DOHH2 (cell line): ENCODE data around the gene ARHGAP22.

Experiments
- H3F3A ChIP-seq: fragments of 200-600 bp; sonication (generic), shearing (Covaris generic); 2 replicates; pipeline ENCODE4 v1.6.0; 2016; ENCODE audit warnings: antibody characterized with exemption, mild to moderate bottlenecking; ENCODE audit not compliant: control insufficient read depth, insufficient read depth
- H3K27ac ChIP-seq: fragments of 200-600 bp; sonication (generic); 2 replicates; pipeline ENCODE4 v1.5.1; 2014; ENCODE audit warnings: low read depth, mild to moderate bottlenecking, low read length, moderate library complexity
- H3K27me3 ChIP-seq: fragments of 200-600 bp; sonication (generic); 2 replicates; pipeline ENCODE4 v1.6.1; 2014; ENCODE audit warnings: mild to moderate bottlenecking, low read length, mixed read lengths; ENCODE audit not compliant: control insufficient read depth
- H3K36me3 ChIP-seq: fragments of 200-600 bp; sonication (generic); 2 replicates; pipeline ENCODE4 v1.6.1; 2014; ENCODE audit warnings: mild to moderate bottlenecking, low read length, moderate library complexity, mixed read lengths; ENCODE audit not compliant: control insufficient read depth
- H3K4me1 ChIP-seq: fragments of 200-600 bp; sonication (generic); 2 replicates; pipeline ENCODE4 v1.6.1; 2014; ENCODE audit warnings: mild to moderate bottlenecking, low read length, mixed read lengths; ENCODE audit not compliant: control insufficient read depth
- H3K4me2 ChIP-seq: fragments of 200-600 bp; sonication (generic); 2 replicates; pipeline ENCODE4 v1.6.0; 2014; ENCODE audit warnings: mild to moderate bottlenecking, low read length, moderate library complexity
- H3K4me3 ChIP-seq: fragments of 200-600 bp; sonication (generic); 2 replicates; pipeline ENCODE4 v1.5.1; 2014; ENCODE audit warnings: mild to moderate bottlenecking, low read length, mixed read lengths
- H3K79me2 ChIP-seq: fragments of 200-600 bp; sonication (generic); 2 replicates; pipeline ENCODE4 v1.6.1; 2014; ENCODE audit warnings: mild to moderate bottlenecking, low read length, mixed read lengths; ENCODE audit not compliant: control insufficient read depth
- H3K9me2 ChIP-seq: fragments of 200-600 bp; sonication (generic); replicated peaks from 2 replicates; pipeline ENCODE4 v1.6.1; 2014; ENCODE audit warnings: mild to moderate bottlenecking, low read length, mixed read lengths; ENCODE audit not compliant: control insufficient read depth
- H3K9me3 ChIP-seq: fragments of 200-600 bp; sonication (generic); 2 replicates; pipeline ENCODE4 v1.6.1; 2014; ENCODE audit warnings: antibody characterized with exemption, low read length, mixed read lengths; ENCODE audit not compliant: control insufficient read depth, insufficient read depth
- H4K20me1 ChIP-seq: fragments of 200-600 bp; sonication (generic); 2 replicates; pipeline ENCODE4 v1.6.0; 2014; ENCODE audit warnings: low read depth, mild to moderate bottlenecking, antibody characterized with exemption, low read length, moderate library complexity; ENCODE audit not compliant: control insufficient read depth, insufficient read depth
- CTCF ChIP-seq: fragments of 200-600 bp; sonication (generic); IDR thresholded peaks from one replicate; pipeline ENCODE4 v1.5.1; 2014; ENCODE audit warnings: antibody characterized with exemption, mild to moderate bottlenecking, low read depth, low read length; ENCODE audit not compliant: poor library complexity, severe bottlenecking
- EZH2phosphoT487 ChIP-seq: fragments of 200-600 bp; sonication (generic); IDR thresholded peaks from 2 replicates; pipeline ENCODE4 v1.6.1; 2017; ENCODE audit warnings: borderline replicate concordance, mild to moderate bottlenecking, antibody characterized with exemption, low read length, moderate library complexity, mixed read lengths

ARHGAP22 gene

GRCh38 chr10:48640326-48640725 is 35.5 kb upstream of the ARHGAP22 start:
- Histone ChIP-seq H3K4me2 (no peak overlapping the region), H3K27me3 (peaks cover 21% of the 10 kb centered on the region), H3K79me2 (no peaks in the 10 kb centered on the region), H3K27ac (no peak overlapping the region), H3K9me3 (no peaks in the 10 kb centered on the region; the same call in 1 of the 2 replicates), H3K4me3 (no peak overlapping the region), H3K4me1 (no peaks in the 10 kb centered on the region), H4K20me1 (no peaks in the 10 kb centered on the region), H3F3A (no peaks in the 10 kb centered on the region), H3K9me2 (no peaks in the 10 kb centered on the region), H3K36me3 (no peaks in the 10 kb centered on the region)
- no peak for TF ChIP-seq EZH2phosphoT487

DNA sequence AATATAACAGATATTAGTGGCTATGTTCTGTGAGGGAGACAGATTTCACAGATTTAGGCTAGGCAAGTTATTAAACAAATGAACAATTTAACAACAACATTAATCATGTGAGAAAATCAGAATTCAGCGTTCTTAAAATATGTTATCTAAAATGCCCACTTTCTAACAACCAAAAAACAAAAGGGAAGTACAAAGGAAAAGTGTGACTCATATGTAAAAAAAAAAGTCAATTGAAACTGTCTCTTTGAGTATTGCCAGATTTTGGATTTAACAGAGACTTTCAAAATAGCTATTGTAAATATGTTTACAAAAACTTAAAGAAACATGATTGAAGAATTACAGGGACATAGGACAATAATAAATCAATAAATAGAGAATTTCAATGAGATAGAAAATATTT is 34.8 kb upstream of the ARHGAP22 start:
- Histone ChIP-seq H3K9me3 (no peaks in the 10 kb centered on the region; the same call in 1 of the 2 replicates), H3K4me3 (no peak overlapping the region), H3K4me1 (peaks cover 1% of the 10 kb centered on the region), H3K4me2 (no peak overlapping the region), H3K79me2 (no peaks in the 10 kb centered on the region), H3F3A (no peaks in the 10 kb centered on the region), H3K9me2 (no peaks in the 10 kb centered on the region), H3K36me3 (no peaks in the 10 kb centered on the region), H3K27ac (no peak overlapping the region), H4K20me1 (no peaks in the 10 kb centered on the region), H3K27me3 (peaks cover 27% of the 10 kb centered on the region)
- no peak for TF ChIP-seq EZH2phosphoT487
- TF ChIP-seq CTCF, result no peak

DNA sequence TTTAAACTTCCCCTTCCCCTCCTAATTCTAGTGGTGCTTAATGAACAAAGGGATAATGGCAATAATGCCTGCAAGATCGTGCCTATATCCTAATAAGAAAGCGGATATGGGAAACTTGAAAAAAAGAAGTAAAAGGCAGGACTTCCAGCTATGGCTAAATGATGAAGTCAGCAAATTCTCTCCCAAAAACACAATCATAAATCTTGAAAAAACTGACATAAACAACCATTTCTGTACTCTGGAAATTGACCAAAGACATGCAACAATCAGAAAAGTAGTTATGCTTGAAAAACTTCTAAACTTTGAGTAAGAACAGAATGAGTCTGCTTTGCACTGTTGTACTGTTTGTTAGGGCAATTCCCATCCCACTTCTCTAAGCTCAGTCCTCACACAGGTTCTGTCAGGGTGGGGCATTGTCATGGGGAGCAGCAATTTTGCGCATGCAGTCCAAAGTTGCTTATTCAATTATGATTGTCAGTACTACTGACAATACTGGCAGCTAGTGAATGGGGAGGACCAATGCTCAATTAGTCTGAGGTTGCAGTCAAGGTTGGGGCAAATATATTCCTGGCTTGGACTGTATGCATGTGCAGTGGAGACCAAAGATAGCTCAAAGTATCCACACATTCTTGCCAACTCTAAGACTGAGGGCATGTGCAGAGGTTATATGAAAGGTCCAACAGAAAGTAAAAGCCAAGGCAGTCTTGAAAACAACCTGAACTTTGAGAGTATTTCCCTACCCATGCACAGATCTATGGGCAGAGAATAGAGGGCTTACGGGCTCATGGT is 34.1 kb upstream of the ARHGAP22 start:
- Histone ChIP-seq H3K79me2 (no peaks in the 10 kb centered on the region), H3K27me3 (peaks cover 34% of the 10 kb centered on the region), H3K9me3 (no peaks in the 10 kb centered on the region; the same call in 1 of the 2 replicates), H3K4me3 (no peak overlapping the region), H3K4me2 (no peak overlapping the region), H3K27ac (no peak overlapping the region), H3K4me1 (peaks cover 8% of the 10 kb centered on the region), H4K20me1 (no peaks in the 10 kb centered on the region), H3F3A (no peaks in the 10 kb centered on the region), H3K36me3 (no peaks in the 10 kb centered on the region), H3K9me2 (no peaks in the 10 kb centered on the region)
- TF ChIP-seq EZH2phosphoT487 (no peak), CTCF (no peak)

DNA sequence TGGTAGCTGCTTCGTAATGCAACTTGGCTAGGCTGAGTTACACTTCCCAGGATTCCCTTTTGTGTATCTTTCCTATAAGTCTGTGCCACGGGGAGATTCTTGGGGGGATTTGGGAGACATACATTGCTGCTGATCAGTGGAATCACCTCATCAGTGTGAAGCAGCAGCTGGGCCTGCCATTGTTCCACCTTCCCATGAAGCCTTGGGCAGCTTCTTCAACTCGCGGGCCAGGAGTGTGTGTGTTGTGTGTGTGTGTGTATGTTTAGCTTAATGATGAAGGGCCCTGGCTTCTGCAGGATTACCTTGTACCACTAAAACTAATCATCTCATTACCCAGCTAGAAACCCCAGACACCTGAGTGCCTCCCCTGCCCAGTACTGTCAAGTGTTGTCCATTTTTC is 33.3 kb upstream of the ARHGAP22 start:
- H3K27me3 ChIP-seq, result peaks cover 41% of the 10 kb centered on the region
- no peak for TF ChIP-seq EZH2phosphoT487
- TF ChIP-seq CTCF, result no peak
- no peak overlapping the region for H3K4me3 ChIP-seq
- no peak overlapping the region for H3K4me2 ChIP-seq
- no peaks in the 10 kb centered on the region for H4K20me1 ChIP-seq
- H3K9me2 ChIP-seq, result no peaks in the 10 kb centered on the region
- no peaks in the 10 kb centered on the region; the same call in 1 of the 2 replicates for H3K9me3 ChIP-seq
- H3K36me3 ChIP-seq, result no peaks in the 10 kb centered on the region
- H3K27ac ChIP-seq, result no peak overlapping the region
- no peaks in the 10 kb centered on the region for H3F3A ChIP-seq
- peaks cover 10% of the 10 kb centered on the region for H3K4me1 ChIP-seq
- H3K79me2 ChIP-seq, result no peaks in the 10 kb centered on the region
